K562 (cell line): ENCODE data around the gene RAP1A. TPM values are rescaled to one million over a fixed set of nuclear protein-coding genes. Genes with fewer than 3 reads are reported as not detected.
A peak's percentile ranks its signal among the peaks of the same experiment; 100 is the strongest.

Experiments used
- CBFA2T3 ChIP-seq: fragments of 450-650 bp; IDR thresholded peaks from 2 replicates; pipeline ENCODE4 v1.6.1; 2017
- DPF2 ChIP-seq: fragments of 450-650 bp; IDR thresholded peaks from 2 replicates; pipeline ENCODE4 v1.6.1; 2016
- EHMT2 ChIP-seq: fragments of 450-650 bp; IDR thresholded peaks from 2 replicates; pipeline ENCODE4 v1.6.1; 2018; ENCODE audit warnings: antibody characterized with exemption
- ESRRB ChIP-seq: fragments of 250-450 bp; sonication (Bioruptor Pico); IDR thresholded peaks from 2 replicates; pipeline ENCODE4 v1.5.0; 2020; ENCODE audit warnings: mild to moderate bottlenecking, moderate library complexity, borderline replicate concordance
- FOXM1 ChIP-seq, 2 experiments: fragments of 450-650 bp in 1 of 2; sonication (generic) in 1 of 2; formaldehyde crosslinking in 1 of 2; IDR thresholded peaks; 2 replicates each; pipeline versions ENCODE4 v1.6.1 to v1.9.0; 2017 to 2022; ENCODE audit warnings: low read depth in 2 of 2, mild to moderate bottlenecking in 2 of 2, missing genetic modification reagents in 1 of 2, moderate library complexity in 1 of 2
- GATAD2A ChIP-seq: fragments of 450-650 bp; IDR thresholded peaks from 2 replicates; pipeline ENCODE4 v1.6.1; 2017
- HDGF ChIP-seq: fragments of 450-650 bp; IDR thresholded peaks from 2 replicates; pipeline ENCODE4 v1.6.1; 2016
- HMBOX1 ChIP-seq: sonication (generic); IDR thresholded peaks from 2 replicates; pipeline ENCODE4 v1.6.1; 2016
- KLF13 ChIP-seq: fragments of 450-650 bp; IDR thresholded peaks from 2 replicates; pipeline ENCODE4 v1.6.1; 2016; ENCODE audit warnings: missing genetic modification characterization, low read depth, mild to moderate bottlenecking, missing compliant biosample characterization, moderate library complexity, borderline replicate concordance
- MBD2 ChIP-seq: sonication (generic); IDR thresholded peaks from 2 replicates; pipeline ENCODE4 v1.6.1; 2016; ENCODE audit warnings: low read depth, borderline replicate concordance
- MEF2A ChIP-seq: IDR thresholded peaks from 2 replicates; pipeline ENCODE4 v1.6.1; 2011; ENCODE audit warnings: low read depth, mild to moderate bottlenecking, low read length, moderate library complexity; ENCODE audit not compliant: control insufficient read depth
- MTA1 ChIP-seq: fragments of 450-650 bp; IDR thresholded peaks from 2 replicates; pipeline ENCODE4 v1.6.1; 2017; ENCODE audit warnings: borderline replicate concordance
- NFIC ChIP-seq: fragments of 450-650 bp; IDR thresholded peaks from 2 replicates; pipeline ENCODE4 v1.6.1; 2017; ENCODE audit warnings: mild to moderate bottlenecking, inconsistent platforms
- PURB ChIP-seq: sonication (generic); formaldehyde crosslinking; IDR thresholded peaks from 2 replicates; pipeline ENCODE4 v1.9.0; 2021; ENCODE audit warnings: low read depth, mild to moderate bottlenecking, missing genetic modification reagents
- TAL1 ChIP-seq: fragments of 450-650 bp; IDR thresholded peaks from 2 replicates; pipeline ENCODE4 v1.6.1; 2016; ENCODE audit warnings: mild to moderate bottlenecking
- ZBTB33 ChIP-seq: sonication (generic); formaldehyde crosslinking; IDR thresholded peaks from 2 replicates; pipeline ENCODE4 v1.8.1; 2023; ENCODE audit warnings: mild to moderate bottlenecking, missing genetic modification reagents
- ZKSCAN8 ChIP-seq: fragments of 200-800 bp; sonication (Bioruptor generic); IDR thresholded peaks from 2 replicates; pipeline ENCODE4 v1.6.1; 2016; ENCODE audit warnings: missing genetic modification characterization, missing compliant biosample characterization
- ZNF134 ChIP-seq: fragments of 250-450 bp; sonication (Bioruptor Pico); conservative IDR thresholded peaks from 2 replicates; pipeline ENCODE4 v1.4.0; 2020
- ZNF175 ChIP-seq: fragments of 200-800 bp; sonication (Bioruptor generic); IDR thresholded peaks from 2 replicates; pipeline ENCODE4 v1.6.1; 2016; ENCODE audit warnings: low read depth, mild to moderate bottlenecking, missing genetic modification characterization, missing compliant biosample characterization
- ZNF311 ChIP-seq: fragments of 250-450 bp; sonication (Bioruptor Pico); IDR thresholded peaks from 2 replicates; pipeline ENCODE4 v1.4.0; 2020; ENCODE audit warnings: mild to moderate bottlenecking, moderate library complexity
- ZNF584 ChIP-seq: fragments of 200-800 bp; sonication (Bioruptor generic); IDR thresholded peaks from 2 replicates; pipeline ENCODE4 v1.6.1; 2016; ENCODE audit warnings: low read depth, mild to moderate bottlenecking, missing genetic modification characterization, missing compliant biosample characterization
- polyA plus RNA-seq, 8 experiments: library from polyadenylated mRNA; depleted of rRNA in 4 of 8; stranded (reverse) in 5 of 8; unstranded in 3 of 8; fragments of >200 nt; fragmentation: Nextera tagmentation in 2 of 8; fragmentation: Illumina TruSeq in 1 of 8; extraction: Ambion mirVana in 2 of 8; extraction: Trizol in 1 of 8; gene quantifications; 2 replicates each; pipeline versions ENCODE4 v1.2.1 to v1.2.3, GENCODE V29; 2011 to 2014; ENCODE audit warnings: inconsistent platforms in 1 of 8, missing spikeins in 1 of 8
- total RNA-seq, 7 experiments: library from RNA; depleted of rRNA in 6 of 7; stranded (reverse); fragments of >200 nt in 6 of 7; fragmentation: Illumina TruSeq in 2 of 7; extraction: Trizol in 2 of 7; gene quantifications; 2 replicates each; pipeline versions ENCODE4 v1.2.1 to v1.2.3, GENCODE V29; 2011 to 2021; ENCODE audit warnings: low replicate concordance in 1 of 7
- TF ChIP-seq, protein P1 (sequence below), 2 experiments: fragments of 150-350 bp in 1 of 2; IDR thresholded peaks; 2 replicates each; pipeline ENCODE4 v1.6.1; 2012 to 2016; ENCODE audit warnings: low read depth in 2 of 2, low read length in 2 of 2, mild to moderate bottlenecking in 1 of 2, moderate library complexity in 1 of 2

The RAP1A gene
- total and polyA plus RNA-seq, 9 of the 15 experiments (the other 6 are each of a cell fraction or from before 2014, with no cell fraction given): 13.4 to 86.2 (median 32.5) TPM

DNA sequence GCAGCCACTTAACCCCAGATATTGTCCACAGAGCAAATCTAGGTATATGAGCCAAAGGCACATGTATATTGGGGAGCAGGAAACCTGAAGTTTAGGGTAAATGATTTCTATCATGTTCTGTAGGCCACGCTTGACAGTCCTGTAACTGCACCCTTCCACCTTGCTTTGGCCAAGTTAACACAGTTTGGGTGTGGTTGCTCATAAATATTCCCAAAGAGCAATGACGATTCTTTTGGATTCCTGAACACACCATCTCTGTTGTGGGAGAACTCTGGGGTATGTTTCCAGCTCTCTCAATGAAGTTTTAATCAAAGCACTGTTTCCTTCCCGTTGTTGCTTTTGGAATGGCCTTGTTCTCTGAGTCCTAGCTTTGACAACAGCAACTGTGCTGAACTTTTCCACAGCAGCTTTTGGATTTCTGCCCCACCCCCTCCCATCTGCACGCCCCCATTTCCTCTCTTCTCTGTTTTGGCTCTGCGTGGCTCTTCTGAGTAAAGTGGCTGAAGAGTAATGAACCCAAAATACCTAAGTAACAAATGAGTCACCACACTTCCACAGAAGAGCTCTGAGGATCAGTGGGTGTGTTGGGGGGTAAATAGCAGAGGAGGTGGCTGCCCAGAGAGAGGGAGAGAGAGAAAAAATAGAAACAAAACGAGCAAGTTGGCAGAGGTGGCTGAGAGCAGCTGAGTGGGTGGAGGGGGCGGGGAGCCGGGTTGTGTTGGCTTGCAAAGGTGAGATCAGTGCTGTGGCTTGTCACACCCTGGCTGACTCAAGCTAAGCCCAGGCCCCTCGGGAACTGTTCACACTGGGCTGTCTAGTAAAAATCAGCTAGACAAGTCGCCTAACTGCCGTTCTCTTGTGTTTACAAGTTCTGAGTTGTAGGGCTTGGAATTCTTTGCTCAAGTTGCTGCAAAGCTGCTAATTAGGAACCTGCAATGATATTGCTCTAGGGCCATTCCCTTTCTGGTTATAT lies 26.9 kb upstream of the RAP1A start (continued):
- no peak for TF ChIP-seq ZNF311 (CRISPR knock-in tag)
- TF ChIP-seq ZKSCAN8 (CRISPR knock-in tag): no peak
- peak; percentile 98 for TF ChIP-seq HMBOX1
- peak; percentile 65; the same call in 1 of the 2 replicates for TF ChIP-seq ZNF175
- TF ChIP-seq ZBTB33: no peak
- peak; percentile 92 for TF ChIP-seq DPF2
- 0 out of 2 replicates have a peak, but pooled peaks have one; percentile 50 for TF ChIP-seq MBD2
- peak; percentile 84 for TF ChIP-seq MEF2A
- TF ChIP-seq MTA1: peak; percentile 48; the same call in 1 of the 2 replicates
- TF ChIP-seq ZNF134 (CRISPR knock-in tag): no peak
- TF ChIP-seq KLF13 (tag): no peak
- no peak for TF ChIP-seq ESRRB (CRISPR knock-in tag)
- TF ChIP-seq FOXM1 (IDR thresholded peaks at IDR 0.05; ENCODE audit: low read depth): no peak
- no peak for TF ChIP-seq FOXM1 (CRISPR knock-in tag; IDR thresholded peaks at IDR 0.05; ENCODE audit: low read depth)
- no peak for TF ChIP-seq PURB (CRISPR knock-in tag)
- peak; percentile 65; the same call in 1 of the 2 replicates for TF ChIP-seq NFIC
- TF ChIP-seq CBFA2T3: peak; percentile 51
- 0 out of 2 replicates have a peak, but pooled peaks have one; percentile 15 for TF ChIP-seq TAL1
- peak; percentile 40; the same call in 1 of the 2 replicates for TF ChIP-seq EHMT2
- TF ChIP-seq, protein P1, sequence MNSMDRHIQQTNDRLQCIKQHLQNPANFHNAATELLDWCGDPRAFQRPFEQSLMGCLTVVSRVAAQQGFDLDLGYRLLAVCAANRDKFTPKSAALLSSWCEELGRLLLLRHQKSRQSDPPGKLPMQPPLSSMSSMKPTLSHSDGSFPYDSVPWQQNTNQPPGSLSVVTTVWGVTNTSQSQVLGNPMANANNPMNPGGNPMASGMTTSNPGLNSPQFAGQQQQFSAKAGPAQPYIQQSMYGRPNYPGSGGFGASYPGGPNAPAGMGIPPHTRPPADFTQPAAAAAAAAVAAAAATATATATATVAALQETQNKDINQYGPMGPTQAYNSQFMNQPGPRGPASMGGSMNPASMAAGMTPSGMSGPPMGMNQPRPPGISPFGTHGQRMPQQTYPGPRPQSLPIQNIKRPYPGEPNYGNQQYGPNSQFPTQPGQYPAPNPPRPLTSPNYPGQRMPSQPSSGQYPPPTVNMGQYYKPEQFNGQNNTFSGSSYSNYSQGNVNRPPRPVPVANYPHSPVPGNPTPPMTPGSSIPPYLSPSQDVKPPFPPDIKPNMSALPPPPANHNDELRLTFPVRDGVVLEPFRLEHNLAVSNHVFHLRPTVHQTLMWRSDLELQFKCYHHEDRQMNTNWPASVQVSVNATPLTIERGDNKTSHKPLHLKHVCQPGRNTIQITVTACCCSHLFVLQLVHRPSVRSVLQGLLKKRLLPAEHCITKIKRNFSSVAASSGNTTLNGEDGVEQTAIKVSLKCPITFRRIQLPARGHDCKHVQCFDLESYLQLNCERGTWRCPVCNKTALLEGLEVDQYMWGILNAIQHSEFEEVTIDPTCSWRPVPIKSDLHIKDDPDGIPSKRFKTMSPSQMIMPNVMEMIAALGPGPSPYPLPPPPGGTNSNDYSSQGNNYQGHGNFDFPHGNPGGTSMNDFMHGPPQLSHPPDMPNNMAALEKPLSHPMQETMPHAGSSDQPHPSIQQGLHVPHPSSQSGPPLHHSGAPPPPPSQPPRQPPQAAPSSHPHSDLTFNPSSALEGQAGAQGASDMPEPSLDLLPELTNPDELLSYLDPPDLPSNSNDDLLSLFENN (IDR thresholded peaks at IDR 0.05; ENCODE audit: low read depth in 2 of 2, low read length in 2 of 2): peak in 1 of 2 experiments; percentile 64; a peak in 1 of 4 replicates
- TF ChIP-seq ZNF584 (CRISPR knock-in tag): peak; percentile 87
- peak; percentile 15; the same call in 1 of the 2 replicates for TF ChIP-seq HDGF
- peak; percentile 79 for TF ChIP-seq GATAD2A
